ENCODE measurements around the gene ZNF253. TPM values are rescaled to one million over a fixed set of nuclear protein-coding genes. Genes with fewer than 3 reads are reported as not detected.

Gene ZNF253
- total and polyA plus RNA-seq, 2 of the 13 experiments (the other 11 are each of a cell fraction or from before 2014, with no cell fraction given): 3.5 to 10.6 TPM

- TF ChIP-seq CBX2 (IDR thresholded peaks at IDR 0.05; ENCODE audit: low read depth, low read length): no peak
- TF ChIP-seq CBX2 (CRISPR knock-in tag; IDR thresholded peaks at IDR 0.05; ENCODE audit: low read depth): no peak
- no peak for TF ChIP-seq ZSCAN20 (CRISPR knock-in tag; IDR thresholded peaks at IDR 0.05; ENCODE audit: borderline replicate concordance)
- no peak for TF ChIP-seq AKAP8 (CRISPR knock-in tag; IDR thresholded peaks at IDR 0.05)
- no peak for TF ChIP-seq RORA (CRISPR knock-in tag; IDR thresholded peaks at IDR 0.05)
- no peak for TF ChIP-seq ZNF724P (CRISPR knock-in tag; IDR thresholded peaks at IDR 0.05; ENCODE audit: borderline replicate concordance)
- no peak for TF ChIP-seq IKZF4 (CRISPR knock-in tag; IDR thresholded peaks at IDR 0.05; ENCODE audit: borderline replicate concordance, low read depth, not compliant biosample characterization)
- TF ChIP-seq TOPORS (CRISPR knock-in tag; IDR thresholded peaks at IDR 0.05): no peak
- peak; percentile 29 for TF ChIP-seq PHF5A (CRISPR knock-in tag; IDR thresholded peaks at IDR 0.05; ENCODE audit: low read depth, unreplicated experiment)
- no peak for TF ChIP-seq FOSL2 (CRISPR knock-in tag; IDR thresholded peaks at IDR 0.05)
- no peak for TF ChIP-seq NONO (IDR thresholded peaks at IDR 0.05)
- TF ChIP-seq NONO (CRISPR knock-in tag; conservative IDR thresholded peaks at IDR 0.05): no peak; the same call in 1 of the 2 replicates
- no peak for TF ChIP-seq PAF1 (CRISPR knock-in tag; IDR thresholded peaks at IDR 0.05)
- no peak for TF ChIP-seq BRD4 (CRISPR knock-in tag; IDR thresholded peaks at IDR 0.05)
- no peak for TF ChIP-seq JUND (CRISPR knock-in tag; IDR thresholded peaks at IDR 0.05)
- TF ChIP-seq ZFP82 (CRISPR knock-in tag; IDR thresholded peaks at IDR 0.05; ENCODE audit: borderline replicate concordance): no peak
- no peak for TF ChIP-seq ZNF512 (CRISPR knock-in tag; IDR thresholded peaks at IDR 0.05)
- peak; percentile 47 to 77; a peak in 2 of 4 replicates for TF ChIP-seq HMGXB4 (CRISPR knock-in tag; IDR thresholded peaks at IDR 0.05; ENCODE audit: borderline replicate concordance in 1 of 2, low read depth in 1 of 2)
- TF ChIP-seq ZNF17 (CRISPR knock-in tag; IDR thresholded peaks at IDR 0.05): no peak
- 0 out of 2 replicates have a peak, but pooled peaks have one; percentile 34 for TF ChIP-seq WIZ (CRISPR knock-in tag; IDR thresholded peaks at IDR 0.05)
- 0 out of 2 replicates have a peak, but pooled peaks have one; percentile 26 for TF ChIP-seq CENPT (CRISPR knock-in tag; IDR thresholded peaks at IDR 0.05; ENCODE audit: low read depth)
- peak; percentile 76; the same call in 1 of the 2 replicates for TF ChIP-seq ZNF34 (CRISPR knock-in tag; IDR thresholded peaks at IDR 0.05; ENCODE audit: borderline replicate concordance)
- no peak for TF ChIP-seq TERF1 (CRISPR knock-in tag; IDR thresholded peaks at IDR 0.05)
- no peak for TF ChIP-seq ZNF652 (CRISPR knock-in tag; IDR thresholded peaks at IDR 0.05; ENCODE audit: borderline replicate concordance, low read depth)
- TF ChIP-seq PHB2 (IDR thresholded peaks at IDR 0.05; ENCODE audit: partially characterized antibody): no peak
- TF ChIP-seq FOXO1 (CRISPR knock-in tag; IDR thresholded peaks at IDR 0.05): peak; percentile 20; the same call in 1 of the 2 replicates
- TF ChIP-seq ZNF263 (CRISPR knock-in tag; IDR thresholded peaks at IDR 0.05): no peak
Measured at GRCh38 chr19:19865750-19866610, at the start of gene ZNF253 (continued).

Measured in HepG2 (cell line).